ENCODE measurements around the gene PCDHGA11. TPM values are rescaled to one million over a fixed set of nuclear protein-coding genes. Genes with fewer than 3 reads are reported as not detected.
"Not testable (repeated sequence)": the region's sequence is repeated elsewhere in the genome, so short reads cannot be mapped to it uniquely, and the experiment has no call there.

Gene PCDHGA11
- total RNA-seq, 2 experiments from 2014 or later: 4.1 to 6.8 TPM

- peak within 1 kb of the TSS; percentile 31; the same call in 1 of the 2 replicates for H3K4me2 ChIP-seq (ENCODE audit: low read length)
- H3K79me2 ChIP-seq (ENCODE audit: insufficient read depth, low read depth, low read length); BruUV-seq (replicated peaks); H3K27ac ChIP-seq (ENCODE audit: low read depth, low read length, poor library complexity, severe bottlenecking); CTCF ChIA-PET (ENCODE audit: unreplicated experiment); H3K36me3 ChIP-seq (ENCODE audit: insufficient read depth, low read length); H3K9me3 ChIP-seq (ENCODE audit: low read length); H4K20me1 ChIP-seq (ENCODE audit: insufficient read depth, low read length); H3K4me1 ChIP-seq (ENCODE audit: insufficient read depth, low read length, poor library complexity, severe bottlenecking); H3K9me2 ChIP-seq (ENCODE audit: insufficient read depth, low read length); H2AFZ ChIP-seq (ENCODE audit: low read length): not testable (repeated sequence)
- H3K4me3 ChIP-seq (ENCODE audit: low read depth, low read length, poor library complexity, severe bottlenecking): peak within 1 kb of the TSS; percentile 61
- POLR2A ChIA-PET: interaction anchor here (0.6 to 1.4 kb wide), 2 partner anchors 9 to 119 kb away, joined by 3 to 4 read pairs; no protein-coding TSS in a partner anchor
- TF ChIP-seq CTCF (conservative IDR thresholded peaks at IDR 0.05; ENCODE audit: low read length): peak; percentile 75
- peak; percentile 58 for DNase-seq (ENCODE audit: low spot score)
- intact Hi-C loops (cut with micrococcal nuclease; ENCODE audit: unreplicated experiment): loop anchor here (1.0 kb wide), 1 partner anchor 25 kb away; the partner anchor contains the start of gene PCDHGA10
These were observed 33.1 kb upstream of the PCDHGA11 start, which contains the start of gene PCDHGB4 for GRCh38 chr5:141387557-141388311. Gene PCDHGB4 (plus strand): TSS chr5:141387698. CDS start chr5:141387885, 187 bp downstream.

- no peak for DNase-seq (ENCODE audit: low spot score)
- peak overlapping the region; percentile 31; the same call in 1 of the 2 replicates for H3K4me2 ChIP-seq (ENCODE audit: low read length)
- peaks cover 7% of the 10 kb centered on the region for H3K4me1 ChIP-seq (ENCODE audit: insufficient read depth, low read length, poor library complexity, severe bottlenecking)
- H3K36me3 ChIP-seq (ENCODE audit: insufficient read depth, low read length): no peaks in the 10 kb centered on the region
- intact Hi-C loops (cut with micrococcal nuclease; ENCODE audit: unreplicated experiment): no loop called here
- H3K27ac ChIP-seq (ENCODE audit: low read depth, low read length, poor library complexity, severe bottlenecking): no peak overlapping the region
- no peaks in the 10 kb centered on the region for H3K9me2 ChIP-seq (ENCODE audit: insufficient read depth, low read length)
- no peaks in the 10 kb centered on the region for H3K9me3 ChIP-seq (ENCODE audit: low read length)
- ChIA-PET POLR2A (interaction anchor here (0.5 to 0.7 kb wide), 2 partner anchors 63 to 969 kb away, joined by 3 to 4 read pairs; no protein-coding TSS in a partner anchor), CTCF (ENCODE audit: unreplicated experiment) (interaction anchor here (0.6 kb wide), 1 partner anchor 138 kb away, joined by 3 read pairs; no protein-coding TSS in a partner anchor)
- no TSS peak for BruUV-seq (replicated peaks)
- H3K4me3 ChIP-seq (ENCODE audit: low read depth, low read length, poor library complexity, severe bottlenecking): no peak overlapping the region
- TF ChIP-seq EZH2phosphoT487 (IDR thresholded peaks at IDR 0.05; ENCODE audit: borderline replicate concordance, low read depth, low read length): no peak
- TF ChIP-seq CTCF (conservative IDR thresholded peaks at IDR 0.05; ENCODE audit: low read length): no peak
- H4K20me1 ChIP-seq (ENCODE audit: insufficient read depth, low read length): no peaks in the 10 kb centered on the region
- H2AFZ ChIP-seq (ENCODE audit: low read length): no peak overlapping the region
- H3K79me2 ChIP-seq (ENCODE audit: insufficient read depth, low read depth, low read length): peaks cover 8% of the 10 kb centered on the region; the same call in 1 of the 2 replicates
These were observed 32.2 kb upstream of the PCDHGA11 start for GRCh38 chr5:141388661-141389060.
